BE2C (cell line): ENCODE measurements around the gene EGR1. TPM values are rescaled to one million over a fixed set of nuclear protein-coding genes. Genes with fewer than 3 reads are reported as not detected.

Experiments used
- DNase-seq: peaks from one replicate; pipeline ENCODE4 v3.0.0-alpha.2; 2020
- H3K27me3 ChIP-seq: fragments of 250-450 bp; sonication (Bioruptor Pico); 2 replicates; pipeline ENCODE4 v1.5.1; 2020; ENCODE audit warnings: mild to moderate bottlenecking
- H3K36me3 ChIP-seq: fragments of 250-450 bp; sonication (Bioruptor Pico); 2 replicates; pipeline ENCODE4 v1.5.1; 2020; ENCODE audit warnings: mild to moderate bottlenecking
- H3K4me1 ChIP-seq: fragments of 250-450 bp; sonication (Bioruptor Pico); 2 replicates; pipeline ENCODE4 v1.5.1; 2020
- H3K4me3 ChIP-seq: 2 replicates; pipeline ENCODE4 v1.5.1; 2011; ENCODE audit warnings: low read depth, low read length
- H3K9me3 ChIP-seq: fragments of 250-450 bp; sonication (Bioruptor Pico); 2 replicates; pipeline ENCODE4 v1.5.1; 2020
- CTCF ChIP-seq: IDR thresholded peaks from 2 replicates; pipeline ENCODE4 v1.5.1; 2012; ENCODE audit warnings: mild to moderate bottlenecking, low read depth, low read length
- polyA plus RNA-seq: library from polyadenylated mRNA; unstranded; fragments of >200 nt; gene quantifications from one replicate; pipeline ENCODE4 v1.2.1, GENCODE V29; 2012; ENCODE audit warnings: low read depth, missing spikeins; ENCODE audit not compliant: insufficient read length, insufficient read depth

EGR1 gene
- 12.0 TPM for polyA plus RNA-seq

- no peaks in the 10 kb centered on the region for H3K4me1 ChIP-seq
- TF ChIP-seq CTCF: no peak
- peaks cover 18% of the 10 kb centered on the region for H3K36me3 ChIP-seq
- DNase-seq: peak; percentile 95
- peaks cover 3% of the 10 kb centered on the region; the same call in 1 of the 2 replicates for H3K27me3 ChIP-seq
- H3K9me3 ChIP-seq: no peaks in the 10 kb centered on the region
- peak within 1 kb of the TSS; percentile 97 for H3K4me3 ChIP-seq
Observed at GRCh38 chr5:138465261-138466124, at the start of gene EGR1. TSS of gene EGR1 (plus strand) at chr5:138465479. CDS start at chr5:138465762, 283 bp downstream.

- Histone ChIP-seq H3K4me3 (no peak overlapping the region), H3K27me3 (no peaks in the 10 kb centered on the region), H3K36me3 (peaks cover 74% of the 10 kb centered on the region), H3K4me1 (no peaks in the 10 kb centered on the region), H3K9me3 (no peaks in the 10 kb centered on the region)
- DNase-seq: no peak
- TF ChIP-seq CTCF: no peak
Observed at GRCh38 chr5:138418444-138418843, 46.8 kb upstream of the EGR1 start.

DNA sequence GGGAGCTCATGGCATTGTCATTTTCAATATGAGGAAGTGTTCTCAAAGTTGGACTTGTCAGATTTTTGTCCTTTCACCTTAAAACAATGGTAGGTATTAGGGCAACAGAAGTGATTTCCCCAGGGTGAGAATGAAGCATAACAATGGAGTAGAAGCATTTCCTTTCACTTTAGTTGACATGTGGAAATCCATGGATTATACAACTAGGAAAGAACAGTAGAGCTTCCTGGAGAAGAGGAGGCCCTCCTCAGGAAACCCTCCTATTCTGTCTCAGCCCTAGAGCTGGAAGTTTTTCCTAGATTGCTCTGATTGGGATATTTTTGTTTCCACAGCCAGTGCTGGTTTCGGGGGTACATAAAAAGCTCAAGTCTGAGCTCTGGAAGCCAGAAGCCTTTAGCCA is 40.2 kb upstream of the EGR1 start:
- Histone ChIP-seq H3K4me3 (no peak overlapping the region), H3K27me3 (no peaks in the 10 kb centered on the region), H3K36me3 (peaks cover 82% of the 10 kb centered on the region), H3K9me3 (no peaks in the 10 kb centered on the region), H3K4me1 (no peaks in the 10 kb centered on the region)
- no peak for DNase-seq
- TF ChIP-seq CTCF: no peak

DNA sequence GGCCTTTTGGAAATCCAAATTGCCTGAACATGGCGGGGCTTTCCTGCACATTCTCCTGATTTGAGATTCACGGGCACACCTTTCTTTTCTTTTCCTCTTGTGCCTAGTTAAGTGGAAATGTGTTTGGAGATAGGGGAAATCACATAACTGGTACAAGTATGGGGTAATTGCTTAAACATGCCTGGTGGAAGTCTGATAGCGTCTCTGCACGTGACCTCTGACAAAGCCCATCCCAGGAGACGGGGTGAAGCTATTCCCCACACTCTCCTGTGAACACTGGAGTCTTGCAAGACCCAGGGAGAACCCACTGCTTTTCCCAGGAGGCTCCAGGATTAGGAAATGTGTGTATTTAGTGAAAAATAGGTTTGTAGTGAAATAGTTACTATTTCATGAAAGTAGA is 29.3 kb upstream of the EGR1 start:
- TF ChIP-seq CTCF: no peak
- H3K36me3 ChIP-seq: peaks cover 33% of the 10 kb centered on the region

DNA sequence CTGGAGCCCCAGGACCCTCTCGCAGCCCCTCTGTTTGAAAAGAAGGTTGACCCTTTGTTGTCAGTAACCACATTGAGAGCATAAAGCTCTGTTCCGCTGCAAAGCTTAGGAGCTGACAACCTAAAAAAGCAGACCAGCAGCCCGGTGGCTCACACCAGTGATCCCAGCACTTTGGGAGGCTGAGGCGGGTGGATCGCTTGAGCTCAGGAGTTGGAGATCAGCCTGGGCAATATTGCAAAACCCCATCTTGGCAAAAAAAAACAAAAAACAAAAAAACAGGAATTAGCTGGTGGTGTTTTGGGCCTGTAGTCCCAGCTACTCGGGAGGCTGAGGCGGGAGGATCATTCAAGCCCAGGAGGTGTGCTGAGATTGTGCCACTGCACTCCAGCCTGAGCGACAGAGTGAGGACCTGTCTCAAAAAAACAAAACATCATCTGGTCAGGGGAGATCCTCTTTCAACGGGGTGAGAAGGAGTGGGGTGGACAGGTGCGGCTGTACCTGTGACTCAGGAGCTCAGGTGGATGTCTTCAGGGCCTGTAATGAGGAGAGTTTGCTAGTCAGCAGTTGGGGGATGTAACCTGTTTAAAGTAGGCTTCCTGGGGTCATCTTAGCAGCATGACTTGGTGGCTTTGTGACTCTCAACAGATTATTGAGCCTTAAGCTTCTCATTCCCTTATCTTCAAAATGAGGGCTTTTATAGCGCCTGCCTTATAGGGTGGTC is 27.1 kb upstream of the EGR1 start:
- Histone ChIP-seq H3K27me3 (no peaks in the 10 kb centered on the region), H3K4me1 (peaks cover 4% of the 10 kb centered on the region), H3K9me3 (no peaks in the 10 kb centered on the region), H3K36me3 (peaks cover 21% of the 10 kb centered on the region), H3K4me3 (peak overlapping the region; percentile 82)
- DNase-seq: no peak
- no peak for TF ChIP-seq CTCF

More for the DNA sequence above, 29.3 kb upstream of the EGR1 start:
- H3K9me3 ChIP-seq: no peaks in the 10 kb centered on the region
- peaks cover 4% of the 10 kb centered on the region for H3K4me1 ChIP-seq
- no peak for DNase-seq
- H3K27me3 ChIP-seq: no peaks in the 10 kb centered on the region
- no peak overlapping the region for H3K4me3 ChIP-seq
